Measurements from ENCODE around the gene WWC1.

WWC1 gene

GRCh38 chr5:168407211-168407610 is 115.8 kb downstream of the WWC1 start:
- no peak for DNase-seq

GRCh38 chr5:168408561-168409305 is 117.3 kb downstream of the WWC1 start:
- no peak for DNase-seq

- DNase-seq = peak in 6 of 56 donors; percentile 5 to 20 (median 12)
Measured at GRCh38 chr5:168409591-168410458, 118.4 kb downstream of the WWC1 start.

- no peak for DNase-seq
Measured at GRCh38 chr5:168411871-168412270, 120.4 kb downstream of the WWC1 start.

- DNase-seq = no peak
Measured at GRCh38 chr5:168413062-168413461, 121.6 kb downstream of the WWC1 start.

- DNase-seq = no peak
Measured at GRCh38 chr5:168413596-168413995, 122.2 kb downstream of the WWC1 start.

- no peak for DNase-seq
Measured at GRCh38 chr5:168415401-168415800, 124.0 kb downstream of the WWC1 start.

GRCh38 chr5:168415971-168416370 is 124.5 kb downstream of the WWC1 start:
- DNase-seq = no peak

- DNase-seq = no peak
Measured at GRCh38 chr5:168417731-168418429, 126.4 kb downstream of the WWC1 start.

- no peak for DNase-seq
Measured at GRCh38 chr5:168420461-168420860, 129.0 kb downstream of the WWC1 start.

- no peak for DNase-seq
Measured at GRCh38 chr5:168422431-168422830, 131.0 kb downstream of the WWC1 start.

GRCh38 chr5:168423478-168423877 is 132.0 kb downstream of the WWC1 start:
- no peak for DNase-seq

- no peak for DNase-seq
Measured at GRCh38 chr5:168423971-168424370, 132.5 kb downstream of the WWC1 start.

GRCh38 chr5:168424594-168425323 is 133.3 kb downstream of the WWC1 start:
- no peak for DNase-seq

GRCh38 chr5:168426007-168426863 is 134.8 kb downstream of the WWC1 start:
- no peak for DNase-seq

- no peak for DNase-seq
Measured at GRCh38 chr5:168426864-168427172, 135.4 kb downstream of the WWC1 start.

GRCh38 chr5:168427224-168427623 is 135.8 kb downstream of the WWC1 start:
- no peak for DNase-seq

GRCh38 chr5:168428552-168428951 is 137.1 kb downstream of the WWC1 start:
- no peak for DNase-seq

GRCh38 chr5:168430296-168430695 is 138.9 kb downstream of the WWC1 start:
- DNase-seq = no peak

- DNase-seq = no peak
Measured at GRCh38 chr5:168432903-168433302, 141.5 kb downstream of the WWC1 start.
